Fibroblast of lung (primary cell): Measurements from ENCODE around the gene FAM13A.

Experiments used
- EZH2 ChIP-seq: IDR thresholded peaks from 2 replicates; pipeline ENCODE4 v1.5.1; 2012; ENCODE audit warnings: low read length, control low read depth, mild to moderate bottlenecking; ENCODE audit errors: missing control alignments
- TF ChIP-seq, protein P1 (sequence below), 2 donors: IDR thresholded peaks in 1 of 2; conservative IDR thresholded peaks in 1 of 2; 1 replicate in 1 of 2; 2 replicates in 1 of 2; pipeline ENCODE4 v1.5.1; 2011 to 2012; ENCODE audit warnings: low read length in 2 of 2, control low read depth in 1 of 2, inconsistent platforms in 1 of 2, low read depth in 1 of 2, mild to moderate bottlenecking in 1 of 2

DNA sequence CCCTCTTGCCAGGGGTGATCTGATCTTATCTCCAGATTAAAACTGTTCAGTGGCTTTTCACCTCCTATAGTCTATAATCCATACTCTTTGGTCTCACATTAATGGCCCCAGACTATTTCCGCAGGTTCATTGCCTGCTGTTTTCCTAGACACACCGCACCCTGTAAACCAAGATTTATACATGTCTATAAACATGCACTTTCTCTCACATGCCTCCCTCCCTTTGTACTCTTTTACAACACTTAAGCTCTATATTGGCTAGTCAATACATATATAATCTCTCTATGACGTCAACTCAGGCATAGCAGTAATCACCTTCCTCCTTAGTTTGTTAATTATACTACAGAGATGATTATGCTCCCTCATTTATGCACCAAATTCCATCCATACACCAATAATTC, 188.5 kb downstream of the FAM13A start:
- TF ChIP-seq, protein P1, sequence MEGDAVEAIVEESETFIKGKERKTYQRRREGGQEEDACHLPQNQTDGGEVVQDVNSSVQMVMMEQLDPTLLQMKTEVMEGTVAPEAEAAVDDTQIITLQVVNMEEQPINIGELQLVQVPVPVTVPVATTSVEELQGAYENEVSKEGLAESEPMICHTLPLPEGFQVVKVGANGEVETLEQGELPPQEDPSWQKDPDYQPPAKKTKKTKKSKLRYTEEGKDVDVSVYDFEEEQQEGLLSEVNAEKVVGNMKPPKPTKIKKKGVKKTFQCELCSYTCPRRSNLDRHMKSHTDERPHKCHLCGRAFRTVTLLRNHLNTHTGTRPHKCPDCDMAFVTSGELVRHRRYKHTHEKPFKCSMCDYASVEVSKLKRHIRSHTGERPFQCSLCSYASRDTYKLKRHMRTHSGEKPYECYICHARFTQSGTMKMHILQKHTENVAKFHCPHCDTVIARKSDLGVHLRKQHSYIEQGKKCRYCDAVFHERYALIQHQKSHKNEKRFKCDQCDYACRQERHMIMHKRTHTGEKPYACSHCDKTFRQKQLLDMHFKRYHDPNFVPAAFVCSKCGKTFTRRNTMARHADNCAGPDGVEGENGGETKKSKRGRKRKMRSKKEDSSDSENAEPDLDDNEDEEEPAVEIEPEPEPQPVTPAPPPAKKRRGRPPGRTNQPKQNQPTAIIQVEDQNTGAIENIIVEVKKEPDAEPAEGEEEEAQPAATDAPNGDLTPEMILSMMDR (conservative IDR thresholded peaks at IDR 0.05 in 1 of 2, IDR thresholded peaks at IDR 0.05 in 1 of 2; ENCODE audit: low read depth in 1 of 2, low read length in 2 of 2): no peak
- no peak for TF ChIP-seq EZH2
